GM19023 (cell line): ENCODE measurements around the gene PAX7.

Source experiments
- ATAC-seq: cut with Tn5 transposase; IDR thresholded peaks from one replicate; pipeline ENCODE4 v1.9.1; 2021; ENCODE audit warnings: mild to moderate bottlenecking, moderate library complexity; ENCODE audit not compliant: unreplicated experiment

The PAX7 gene

GRCh38 chr1:18618546-18619466 is 11.8 kb upstream of the PAX7 start:
- ATAC-seq = no peak

GRCh38 chr1:18619467-18619835 is 11.2 kb upstream of the PAX7 start:
- no peak for ATAC-seq

- ATAC-seq = no peak
These were observed 2.1 kb upstream of the PAX7 start for GRCh38 chr1:18628511-18628910.

- ATAC-seq = no peak
These were observed 761 bp upstream of the PAX7 start for GRCh38 chr1:18629659-18630510.

- no peak for ATAC-seq
These were observed 1.0 kb downstream of the PAX7 start for GRCh38 chr1:18631496-18632217.

GRCh38 chr1:18632218-18632588 is 1.6 kb downstream of the PAX7 start:
- no peak for ATAC-seq

- ATAC-seq = no peak
These were observed 2.3 kb downstream of the PAX7 start for GRCh38 chr1:18632783-18633421.

GRCh38 chr1:18633422-18634155 is 2.9 kb downstream of the PAX7 start:
- ATAC-seq = no peak

GRCh38 chr1:18634276-18634675 is 3.6 kb downstream of the PAX7 start:
- no peak for ATAC-seq

GRCh38 chr1:18635070-18635577 is 4.5 kb downstream of the PAX7 start:
- no peak for ATAC-seq

- ATAC-seq = no peak
These were observed 5.4 kb downstream of the PAX7 start for GRCh38 chr1:18635891-18636595.

- no peak for ATAC-seq
These were observed 6.2 kb downstream of the PAX7 start for GRCh38 chr1:18636596-18637508.

- ATAC-seq = no peak
These were observed 6.9 kb downstream of the PAX7 start for GRCh38 chr1:18637511-18637960.

- ATAC-seq = no peak
These were observed 7.6 kb downstream of the PAX7 start for GRCh38 chr1:18637962-18638834.

- no peak for ATAC-seq
These were observed 8.3 kb downstream of the PAX7 start for GRCh38 chr1:18638835-18639364.

- no peak for ATAC-seq
These were observed 8.9 kb downstream of the PAX7 start for GRCh38 chr1:18639368-18640055.
